HG03066 (cell line): ENCODE results near the gene IMMP2L.
A peak's percentile ranks its signal among the peaks of the same experiment; 100 is the strongest.

Experiments used
- ATAC-seq: cut with Tn5 transposase; IDR thresholded peaks from one replicate; pipeline ENCODE4 v1.9.1; 2021; ENCODE audit warnings: low read depth; ENCODE audit not compliant: unreplicated experiment

The IMMP2L gene

GRCh38 chr7:111560773-111561653 is 1.3 kb downstream of the IMMP2L start:
- peak; percentile 3 for ATAC-seq

- peak; percentile 46 for ATAC-seq
These were observed 3.3 kb downstream of the IMMP2L start for GRCh38 chr7:111558991-111559390.

DNA sequence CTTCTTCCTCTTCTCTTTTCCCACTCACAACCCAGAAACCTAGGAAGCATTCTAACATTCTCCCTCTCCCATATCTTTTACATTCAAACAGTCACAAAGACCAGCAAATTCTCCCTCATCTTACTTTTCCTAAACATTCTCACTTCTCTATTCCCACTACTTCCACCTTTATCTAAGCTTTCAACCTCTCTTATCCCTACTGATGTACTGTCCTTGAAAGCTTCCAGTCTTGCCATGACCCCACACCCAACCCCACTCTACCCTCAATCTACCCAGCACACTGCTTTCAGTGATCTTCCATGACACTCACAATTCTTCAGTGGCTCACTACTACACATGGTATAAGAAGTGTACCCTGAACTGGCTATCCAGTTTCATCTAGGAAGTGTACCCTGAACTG is 5.3 kb downstream of the IMMP2L start:
- no peak for ATAC-seq

GRCh38 chr7:111554086-111554485 is 8.2 kb downstream of the IMMP2L start:
- ATAC-seq = no peak

DNA sequence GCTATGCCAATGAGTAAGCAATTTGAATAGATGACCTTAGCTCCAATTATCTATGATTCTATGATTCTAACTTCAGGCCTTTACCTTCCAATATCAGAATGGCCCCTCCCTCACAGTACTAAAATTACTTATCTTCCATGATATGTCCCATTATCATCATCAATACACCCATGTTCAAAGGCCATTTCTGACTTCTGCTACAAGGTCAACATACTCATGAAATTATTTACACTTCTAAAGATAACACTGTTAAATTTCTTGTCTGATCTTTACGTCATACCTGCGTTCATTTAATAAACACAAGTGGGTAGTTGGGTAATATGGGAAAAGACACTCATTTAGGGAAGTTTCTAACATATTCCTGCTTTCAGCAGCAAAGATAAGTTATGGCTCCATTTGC is 21.2 kb downstream of the IMMP2L start:
- ATAC-seq = no peak

DNA sequence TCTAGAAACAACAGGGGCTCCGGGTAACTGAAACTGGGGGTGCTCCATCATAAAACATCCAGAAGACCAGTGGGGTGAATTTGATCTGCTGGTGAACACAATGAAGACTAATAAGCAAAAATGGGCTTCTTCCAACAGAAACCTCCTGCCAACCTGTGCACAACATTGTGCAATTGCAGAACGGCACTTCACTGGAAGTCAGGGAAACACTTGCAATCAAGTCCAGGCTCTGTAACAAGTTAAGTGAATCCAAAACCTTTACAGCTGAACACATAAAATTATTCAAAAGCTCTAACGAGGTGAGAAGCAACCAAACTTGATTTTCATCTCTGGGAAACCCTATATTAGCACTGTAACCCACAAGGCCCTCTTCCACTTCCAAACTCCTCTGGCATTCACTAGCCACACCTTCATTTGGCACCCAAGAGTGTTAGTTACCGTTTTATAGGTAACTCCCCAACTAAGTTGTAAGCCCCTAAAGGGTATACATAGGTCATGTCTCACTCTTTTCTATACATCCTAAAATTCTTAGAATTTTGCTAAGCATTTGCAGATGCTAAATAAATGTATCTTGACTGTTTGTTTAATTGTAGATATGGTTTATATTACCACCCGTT is 22.0 kb downstream of the IMMP2L start:
- no peak for ATAC-seq

- no peak for ATAC-seq
These were observed 25.2 kb downstream of the IMMP2L start for GRCh38 chr7:111537134-111537533.

DNA sequence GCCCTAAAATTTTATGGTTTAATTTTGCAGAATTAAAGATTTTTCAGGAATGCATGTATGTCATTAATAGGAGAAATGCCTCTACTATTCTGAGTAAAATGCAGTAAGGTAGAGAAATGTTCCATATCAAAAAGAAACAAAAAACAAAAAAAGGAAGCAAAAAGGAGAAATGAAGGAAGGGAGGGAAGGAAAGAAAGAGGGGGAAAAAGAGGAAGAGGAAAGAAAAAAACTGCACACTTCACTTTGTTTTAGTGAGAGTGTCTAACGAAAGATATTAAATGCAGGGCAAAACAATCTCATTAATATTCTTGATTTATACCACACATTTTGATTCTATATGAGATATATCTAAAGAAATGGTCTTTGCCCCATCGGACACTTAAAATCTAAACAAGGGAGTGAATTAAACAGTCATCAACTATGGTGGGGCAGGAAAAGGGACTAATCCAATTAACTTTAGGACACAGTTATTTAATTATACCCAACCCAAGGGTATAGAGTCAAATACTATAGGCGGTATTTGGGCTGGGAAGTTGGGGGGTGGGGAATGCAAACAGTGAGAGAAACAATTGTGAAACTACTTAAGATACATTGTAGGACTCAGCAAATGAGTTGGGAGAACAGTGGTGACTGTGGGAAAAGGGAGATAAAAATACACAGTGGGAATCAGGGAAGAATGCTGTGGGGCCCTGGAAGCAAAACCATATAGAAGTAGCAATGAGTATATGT is 27.0 kb downstream of the IMMP2L start:
- no peak for ATAC-seq

- ATAC-seq = no peak
These were observed 29.7 kb downstream of the IMMP2L start for GRCh38 chr7:111532625-111533024.

DNA sequence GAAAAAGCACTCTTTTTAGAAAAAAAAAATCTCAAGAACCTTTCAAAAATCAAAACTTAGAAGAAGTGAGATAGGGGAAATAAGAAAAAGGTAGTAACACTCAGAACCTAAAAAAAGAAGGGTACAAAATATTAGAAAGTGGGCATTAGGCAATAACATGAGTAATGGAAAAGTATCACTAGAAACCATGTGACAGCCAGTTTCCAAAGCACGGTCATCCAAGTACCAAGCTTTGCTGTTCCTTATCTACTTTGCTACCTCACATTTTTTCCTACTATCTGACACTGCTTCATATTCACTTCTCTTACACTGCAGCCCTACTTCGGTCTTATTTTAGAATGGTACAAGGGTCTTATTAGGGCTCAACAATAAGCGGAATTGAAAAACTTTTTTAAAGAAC is 30.3 kb downstream of the IMMP2L start:
- no peak for ATAC-seq

- no peak for ATAC-seq
These were observed 32.0 kb downstream of the IMMP2L start for GRCh38 chr7:111530356-111530668.

GRCh38 chr7:111529507-111530355 is 32.6 kb downstream of the IMMP2L start:
- ATAC-seq = no peak

GRCh38 chr7:111528331-111528730 is 34.0 kb downstream of the IMMP2L start:
- peak; percentile 62 for ATAC-seq

DNA sequence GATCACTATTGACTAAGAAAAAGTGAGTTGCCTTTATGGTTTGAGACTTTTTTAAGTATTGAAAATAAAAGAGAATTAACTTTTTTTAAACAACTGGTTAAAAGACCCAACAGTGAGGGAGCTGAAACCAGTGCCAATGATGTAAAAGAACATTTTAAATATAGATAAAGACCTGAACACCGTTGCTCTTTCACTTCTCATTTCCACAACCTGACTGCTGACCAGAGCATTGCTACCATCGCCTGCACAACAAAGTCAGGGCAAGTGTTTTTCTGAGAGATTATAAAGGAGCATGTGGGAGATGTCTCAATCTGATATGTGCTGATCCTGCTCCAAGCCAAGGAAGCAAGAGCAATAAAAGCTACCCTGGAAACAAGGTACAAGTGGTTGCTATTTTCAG is 34.7 kb downstream of the IMMP2L start:
- ATAC-seq = peak; percentile 92

- ATAC-seq = no peak
These were observed 37.2 kb downstream of the IMMP2L start for GRCh38 chr7:111525100-111525499.

- no peak for ATAC-seq
These were observed 40.6 kb downstream of the IMMP2L start for GRCh38 chr7:111521660-111522059.

GRCh38 chr7:111518264-111518663 is 44.0 kb downstream of the IMMP2L start:
- no peak for ATAC-seq

GRCh38 chr7:111517549-111517951 is 44.7 kb downstream of the IMMP2L start:
- no peak for ATAC-seq

- ATAC-seq = no peak
These were observed 45.7 kb downstream of the IMMP2L start for GRCh38 chr7:111516612-111517011.

DNA sequence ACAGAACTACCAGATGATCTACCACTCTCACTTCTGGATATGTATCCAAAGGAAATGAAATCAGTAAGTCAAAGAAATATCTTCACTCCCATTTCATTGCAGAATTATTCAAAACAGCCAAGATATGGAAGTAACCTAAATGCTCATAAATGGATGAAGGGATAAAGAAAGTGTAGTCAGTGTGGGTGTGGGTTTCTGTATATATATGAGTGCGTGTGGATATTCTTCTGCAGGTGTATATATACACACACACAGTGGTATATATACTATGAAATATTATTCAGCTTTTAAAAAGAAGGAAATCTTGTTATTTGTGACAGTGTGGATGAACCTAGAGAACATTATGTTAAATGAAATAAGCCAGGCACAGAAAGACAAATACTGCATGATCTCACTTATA is 48.7 kb downstream of the IMMP2L start:
- ATAC-seq = no peak

DNA sequence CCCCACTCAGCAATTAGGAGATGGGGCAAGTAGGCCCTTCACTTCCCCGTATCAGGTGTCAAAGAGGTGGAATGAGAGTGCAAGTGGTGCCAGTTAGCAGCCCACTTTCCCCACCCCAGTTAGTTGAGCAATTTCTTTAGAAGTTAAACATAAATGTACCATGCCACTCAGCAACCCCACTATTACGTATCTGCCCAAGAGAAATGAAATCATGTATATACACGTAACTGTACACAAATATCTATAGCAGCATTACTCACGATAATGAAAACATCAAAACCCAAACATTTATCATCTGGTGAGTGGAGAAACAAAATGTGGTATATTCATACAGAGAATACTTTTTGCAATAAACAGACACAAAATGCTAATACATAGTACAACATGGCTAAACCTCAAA is 50.4 kb downstream of the IMMP2L start:
- no peak for ATAC-seq
